GM21447 (cell line): ENCODE results near the gene ZBTB17.
"Not testable (repeated sequence)": the region's sequence is repeated elsewhere in the genome, so short reads cannot be mapped to it uniquely, and the experiment has no call there.

Experiments
- ATAC-seq: cut with Tn5 transposase; IDR thresholded peaks from one replicate; pipeline ENCODE4 v1.9.1; 2021; ENCODE audit not compliant: unreplicated experiment

ZBTB17 gene

DNA sequence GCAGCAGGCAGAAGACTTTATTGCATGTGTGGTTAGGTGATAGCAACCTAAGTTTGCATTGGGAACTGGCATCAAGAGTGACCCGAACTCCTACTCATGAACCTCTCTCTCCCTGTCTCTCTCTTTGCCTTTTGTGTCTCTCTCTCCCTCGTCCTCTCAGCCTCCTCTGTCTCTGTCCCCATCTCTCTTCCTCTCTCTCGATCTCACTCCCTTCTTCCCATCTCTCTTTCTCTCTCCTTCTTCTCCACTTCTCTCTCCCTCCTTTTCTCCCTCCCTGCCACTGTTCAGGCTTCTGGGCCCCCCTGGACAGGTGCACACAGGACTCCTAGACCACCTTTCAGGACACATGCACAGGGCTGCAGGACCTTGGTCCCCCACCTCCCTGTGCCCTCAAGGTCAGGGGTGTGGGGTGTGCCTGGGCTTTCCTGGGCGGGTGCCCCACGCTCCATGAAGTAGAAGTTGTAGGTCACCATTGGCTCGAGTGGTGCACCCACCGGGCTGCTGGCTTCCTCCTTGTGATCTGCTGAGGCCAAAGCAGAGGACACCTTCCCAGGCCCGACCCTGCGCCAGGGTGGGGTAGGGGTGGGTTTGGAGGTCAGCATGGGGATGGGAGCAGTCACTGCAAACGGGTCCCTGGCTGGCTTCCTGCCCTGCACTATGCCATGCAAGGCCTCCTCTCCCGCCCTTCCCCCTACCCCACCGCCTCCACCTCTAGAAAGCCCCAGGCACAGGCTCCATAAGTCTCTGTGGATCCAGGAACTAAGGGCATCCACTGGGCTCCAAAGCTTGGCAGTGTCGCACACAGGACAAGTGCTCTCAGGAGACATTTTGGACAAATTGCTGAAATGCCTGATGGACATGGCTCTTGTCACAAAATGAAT is 13.2 kb upstream of the ZBTB17 start:
- ATAC-seq, result no peak

GRCh38 chr1:15985611-15986297 is 9.9 kb upstream of the ZBTB17 start:
- no peak for ATAC-seq

- ATAC-seq, result no peak
Observed at GRCh38 chr1:15983275-15983674, 7.4 kb upstream of the ZBTB17 start.

GRCh38 chr1:15981679-15982078 is 5.8 kb upstream of the ZBTB17 start:
- ATAC-seq, result no peak

GRCh38 chr1:15977947-15978346 is 2.0 kb upstream of the ZBTB17 start:
- ATAC-seq, result not testable (repeated sequence)

- ATAC-seq, result peak; percentile 50
Observed at GRCh38 chr1:15975358-15975804, 520 bp downstream of the ZBTB17 start.

DNA sequence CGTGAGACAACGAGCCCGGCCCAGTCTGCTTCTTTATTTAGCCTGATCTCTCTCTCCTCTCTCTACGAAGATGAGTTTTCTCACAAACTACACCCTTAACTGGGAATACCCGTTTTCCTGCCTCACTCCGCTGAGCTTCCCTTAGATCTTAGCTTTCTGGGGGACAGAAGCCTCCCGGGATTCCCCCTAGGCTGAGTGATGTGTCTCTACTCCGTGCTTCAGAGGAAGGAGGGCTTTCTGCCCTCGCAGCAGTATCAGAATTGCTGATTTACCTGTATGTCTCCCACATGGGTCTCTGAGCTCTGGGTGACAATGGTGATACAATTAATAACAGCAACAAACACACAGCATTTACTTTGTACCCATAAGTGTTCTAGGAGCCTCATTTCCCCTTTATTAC is 1.0 kb downstream of the ZBTB17 start:
- ATAC-seq, result peak; percentile 35

DNA sequence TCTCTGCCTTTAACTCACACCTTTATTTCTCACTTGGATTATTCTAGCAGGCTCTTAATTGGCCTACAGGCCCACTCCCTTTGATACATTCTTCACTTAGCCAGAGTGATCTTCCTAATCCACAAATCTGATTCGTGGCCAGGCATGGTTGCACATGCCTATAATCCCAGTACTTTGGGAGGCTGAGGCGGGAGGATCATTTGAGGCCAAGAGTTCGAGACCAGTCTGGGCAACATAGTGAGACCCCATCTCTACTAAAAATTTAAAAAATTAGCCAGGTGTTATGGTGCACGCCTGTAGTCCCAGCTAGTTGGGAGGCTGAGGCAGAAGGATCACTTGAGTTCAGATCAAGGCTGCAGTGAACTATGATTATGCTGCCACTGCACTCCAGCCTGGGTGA is 2.1 kb downstream of the ZBTB17 start:
- ATAC-seq, result no peak

GRCh38 chr1:15972409-15972808 is 3.5 kb downstream of the ZBTB17 start:
- ATAC-seq, result no peak

DNA sequence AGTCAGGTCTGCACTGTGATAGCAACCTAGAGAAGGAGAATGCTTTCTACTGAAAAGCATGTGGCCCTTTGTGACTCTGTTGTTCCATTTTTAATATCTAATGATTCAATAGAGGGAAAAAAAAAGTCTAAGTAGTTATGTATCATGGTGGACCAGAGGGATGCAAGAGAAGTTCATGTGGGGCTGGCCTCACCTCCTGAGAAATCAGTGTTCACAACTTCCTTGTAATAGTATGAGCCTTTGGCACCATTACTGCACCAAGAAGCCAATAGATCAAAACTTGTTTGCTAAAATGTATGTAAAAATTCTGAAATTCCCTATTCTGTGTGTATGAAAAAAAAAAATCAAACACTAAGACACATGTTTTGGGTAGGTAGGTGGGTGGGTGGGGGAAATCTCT is 5.0 kb downstream of the ZBTB17 start:
- no peak for ATAC-seq

GRCh38 chr1:15969321-15969880 is 6.5 kb downstream of the ZBTB17 start:
- no peak for ATAC-seq

DNA sequence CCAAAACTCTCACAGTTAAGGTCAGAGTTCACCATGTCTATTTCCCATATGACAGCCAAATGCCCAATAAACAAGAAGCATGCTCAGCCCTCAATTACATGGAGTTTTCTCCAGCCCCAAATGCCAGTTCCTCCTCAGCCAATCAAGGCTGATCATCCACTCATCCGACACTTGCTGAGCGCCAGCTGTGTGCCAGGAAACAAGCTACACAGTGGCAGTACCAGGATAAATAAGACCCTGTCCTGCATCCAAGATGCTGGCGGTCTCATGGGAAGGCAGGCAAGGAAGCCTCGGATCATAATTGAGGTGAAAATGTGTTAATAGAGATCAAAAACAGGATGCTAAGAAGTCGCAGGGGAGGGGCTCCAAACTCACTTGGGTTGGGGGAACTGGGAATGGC is 7.7 kb downstream of the ZBTB17 start:
- ATAC-seq, result no peak

GRCh38 chr1:15966956-15967344 is 9.0 kb downstream of the ZBTB17 start:
- ATAC-seq, result no peak

GRCh38 chr1:15966081-15966955 is 9.6 kb downstream of the ZBTB17 start:
- peak; percentile 73 for ATAC-seq

DNA sequence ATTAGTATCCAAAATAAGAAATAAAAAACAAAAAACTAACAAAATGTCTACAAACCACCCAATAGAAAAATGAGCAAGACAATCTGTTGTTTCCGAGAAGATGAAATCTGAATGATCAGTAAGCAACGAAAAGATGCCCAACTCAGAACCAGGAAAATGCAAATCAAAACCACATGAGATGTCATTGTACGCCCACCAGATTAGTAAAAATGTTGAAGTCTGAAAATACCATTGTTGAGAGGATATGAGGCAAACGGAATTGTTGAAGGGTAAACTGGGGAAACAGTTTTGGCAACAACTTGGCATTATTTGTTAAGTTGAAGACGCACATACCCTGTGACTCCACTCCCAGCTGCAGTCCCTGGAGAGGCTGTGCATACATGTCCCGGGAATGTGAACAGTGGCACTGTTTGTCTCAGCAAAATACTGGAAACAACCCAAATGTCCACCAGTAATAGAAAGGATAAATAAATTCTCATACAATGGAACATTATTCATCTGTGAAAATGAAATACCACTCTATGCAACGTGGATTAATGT is 10.6 kb downstream of the ZBTB17 start:
- ATAC-seq, result no peak

DNA sequence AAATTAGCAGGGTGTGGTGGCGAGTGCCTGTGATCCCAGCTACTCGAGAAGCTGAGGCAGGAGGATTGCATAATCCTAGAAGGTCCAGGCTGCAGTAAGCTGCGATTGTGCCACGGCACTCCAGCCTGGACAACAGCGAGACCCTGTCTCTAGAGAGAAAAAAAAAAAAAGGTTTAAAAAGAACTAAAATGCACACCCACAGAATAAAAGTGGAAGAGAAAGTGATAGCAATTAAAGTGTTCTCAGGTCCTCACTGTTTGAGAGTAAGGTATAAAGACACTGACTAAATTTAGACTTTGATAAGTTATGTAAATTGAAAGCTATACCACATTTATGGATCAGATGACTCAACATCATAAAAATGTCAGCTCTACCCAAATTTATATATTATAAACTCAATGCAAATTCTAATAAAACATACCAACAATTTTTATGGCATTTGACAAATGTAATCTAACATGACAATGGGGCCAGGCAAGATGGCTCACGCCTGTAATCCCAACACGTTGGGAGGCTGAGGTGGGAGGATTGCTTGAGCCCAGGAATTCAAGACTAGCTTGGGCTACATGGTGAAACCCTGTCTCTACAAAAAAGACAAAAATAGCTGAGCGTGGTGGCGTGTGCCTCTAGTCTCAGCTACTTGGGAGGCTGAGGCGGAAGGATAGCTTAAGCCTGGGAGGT is 11.8 kb downstream of the ZBTB17 start:
- ATAC-seq, result no peak

GRCh38 chr1:15963363-15963967 is 12.4 kb downstream of the ZBTB17 start:
- ATAC-seq, result no peak

GRCh38 chr1:15962671-15963362 is 13.1 kb downstream of the ZBTB17 start:
- ATAC-seq, result no peak

GRCh38 chr1:15962176-15962575 is 13.7 kb downstream of the ZBTB17 start:
- ATAC-seq, result no peak
